Left cardiac atrium (tissue), 4 donors: ENCODE results near the gene TMEM72. TPM values are rescaled to one million over a fixed set of nuclear protein-coding genes. Genes with fewer than 3 reads are reported as not detected.

Source experiments
- ATAC-seq, 2 donors: fragments of 200-7000 bp; cut with Tn5 transposase; one replicate each; pipeline ENCODE4 v1.9.1; 2020; ENCODE audit warnings: mild to moderate bottlenecking in 2 of 2, moderate library complexity in 2 of 2
- DNase-seq: peaks from one replicate; pipeline ENCODE4 v3.0.0-alpha.2; 2020
- intact Hi-C, 2 donors: fragments of 100-400 bp; cut with DNase I; formaldehyde crosslinking; loops; one replicate each; pipeline versions ENCODE4 v1.14.1 to v1.15.1; 2022 to 2023
- total RNA-seq, 2 donors: library from RNA; stranded (reverse); fragmentation: NEBNext Ultra II Directional; extraction: Animal tissue kit (Norgen Biotek cat#: 25700); gene quantifications; one replicate each; pipeline ENCODE4 v1.2.1, GENCODE V29; 2021
- donor health status: DM: no; HTN: yes; CAD: no.
- donor health status: DM: no; HTN: yes; CAD: no; lungs with severe emphysema.
- donor health status: DM: yes; HTN: yes; CAD: no.
- donor health status: Dilated cardiomyopathy.

The TMEM72 gene
- total RNA-seq, 2 donors from 2014 or later = 0.21 to 0.27 TPM

GRCh38 chr10:44960482-44961229 is 49.5 kb downstream of the TMEM72 start:
- no peak for ATAC-seq
- DNase-seq = no peak
- intact Hi-C loops = no loop called here

- no peak for DNase-seq
- ATAC-seq = no peak
- intact Hi-C loops = no loop called here
Observed at GRCh38 chr10:44961230-44961571, 50.1 kb downstream of the TMEM72 start.

- intact Hi-C loops = no loop called here
Observed at GRCh38 chr10:44961931-44962750, 51.0 kb downstream of the TMEM72 start.

GRCh38 chr10:44962870-44963738 is 52.0 kb downstream of the TMEM72 start:
- intact Hi-C loops = no loop called here
- DNase-seq (no peak), ATAC-seq (no peak)

More at GRCh38 chr10:44961931-44962750, 51.0 kb downstream of the TMEM72 start:
- ATAC-seq = no peak
- no peak for DNase-seq

GRCh38 chr10:44963772-44964633 is 52.9 kb downstream of the TMEM72 start:
- intact Hi-C loops = no loop called here
- DNase-seq (peak; percentile 73), ATAC-seq (peak; percentile 42 to 52)

GRCh38 chr10:44965104-44965503 is 54.0 kb downstream of the TMEM72 start:
- DNase-seq (no peak), ATAC-seq (no peak)
- intact Hi-C loops = no loop called here

- intact Hi-C loops = no loop called here
- DNase-seq = no peak
- peak in 1 of 2 donors; percentile 2 for ATAC-seq
Observed at GRCh38 chr10:44965651-44966097, 54.5 kb downstream of the TMEM72 start.

- ATAC-seq = no peak
- intact Hi-C loops = no loop called here
- no peak for DNase-seq
Observed at GRCh38 chr10:44966129-44966815, 55.1 kb downstream of the TMEM72 start.

GRCh38 chr10:44966816-44967509 is 55.8 kb downstream of the TMEM72 start:
- DNase-seq = no peak
- no peak for ATAC-seq
- intact Hi-C loops = no loop called here

GRCh38 chr10:44967616-44968015 is 56.5 kb downstream of the TMEM72 start:
- DNase-seq (no peak), ATAC-seq (peak in 1 of 2 donors; percentile 14)
- intact Hi-C loops = no loop called here

GRCh38 chr10:44968091-44968490 is 57.0 kb downstream of the TMEM72 start:
- intact Hi-C loops = no loop called here
- DNase-seq (peak; percentile 62), ATAC-seq (peak; percentile 41 to 42)

GRCh38 chr10:44968500-44969400 is 57.6 kb downstream of the TMEM72 start:
- intact Hi-C loops = no loop called here
- DNase-seq = no peak
- no peak for ATAC-seq

- no peak for DNase-seq
- peak; percentile 5 to 16 for ATAC-seq
- intact Hi-C loops = loop anchor here (5.0 to 10.0 kb wide), 2 partner anchors 38 to 95 kb away; no protein-coding TSS in a partner anchor
Observed at GRCh38 chr10:44969854-44970253, 58.7 kb downstream of the TMEM72 start.

- DNase-seq (no peak), ATAC-seq (no peak)
- intact Hi-C loops = loop anchor here (5.0 to 10.0 kb wide), 2 partner anchors 39 to 96 kb away; no protein-coding TSS in a partner anchor
Observed at GRCh38 chr10:44970812-44971395, 59.8 kb downstream of the TMEM72 start.

GRCh38 chr10:44971434-44971833 is 60.3 kb downstream of the TMEM72 start:
- intact Hi-C loops = loop anchor here (5.0 to 10.0 kb wide), 2 partner anchors 39 to 97 kb away; no protein-coding TSS in a partner anchor
- DNase-seq (no peak), ATAC-seq (no peak)
